LNCAP (cell line): Measurements from ENCODE around the gene CAVIN1.

Source experiments
- TF ChIP-seq, protein P1 (sequence below): fragments of 450-650 bp; IDR thresholded peaks from 2 replicates; pipeline ENCODE4 v1.5.1; 2017; ENCODE audit warnings: mild to moderate bottlenecking

Gene CAVIN1

DNA sequence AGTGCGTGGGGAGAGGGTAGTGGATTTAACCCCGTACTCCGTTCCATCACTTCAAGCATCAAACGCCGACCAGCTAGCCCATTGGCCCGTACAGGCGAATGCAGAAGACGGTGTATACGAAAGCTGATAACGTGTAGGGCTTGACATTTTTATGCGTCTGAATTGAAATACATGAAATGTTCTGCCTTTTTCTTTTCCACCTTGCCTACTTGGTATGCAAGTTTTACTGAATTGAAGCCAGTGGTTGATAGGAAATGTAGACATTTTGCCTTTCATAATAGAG lies 34.0 kb downstream of the CAVIN1 start:
- TF ChIP-seq, protein P1, sequence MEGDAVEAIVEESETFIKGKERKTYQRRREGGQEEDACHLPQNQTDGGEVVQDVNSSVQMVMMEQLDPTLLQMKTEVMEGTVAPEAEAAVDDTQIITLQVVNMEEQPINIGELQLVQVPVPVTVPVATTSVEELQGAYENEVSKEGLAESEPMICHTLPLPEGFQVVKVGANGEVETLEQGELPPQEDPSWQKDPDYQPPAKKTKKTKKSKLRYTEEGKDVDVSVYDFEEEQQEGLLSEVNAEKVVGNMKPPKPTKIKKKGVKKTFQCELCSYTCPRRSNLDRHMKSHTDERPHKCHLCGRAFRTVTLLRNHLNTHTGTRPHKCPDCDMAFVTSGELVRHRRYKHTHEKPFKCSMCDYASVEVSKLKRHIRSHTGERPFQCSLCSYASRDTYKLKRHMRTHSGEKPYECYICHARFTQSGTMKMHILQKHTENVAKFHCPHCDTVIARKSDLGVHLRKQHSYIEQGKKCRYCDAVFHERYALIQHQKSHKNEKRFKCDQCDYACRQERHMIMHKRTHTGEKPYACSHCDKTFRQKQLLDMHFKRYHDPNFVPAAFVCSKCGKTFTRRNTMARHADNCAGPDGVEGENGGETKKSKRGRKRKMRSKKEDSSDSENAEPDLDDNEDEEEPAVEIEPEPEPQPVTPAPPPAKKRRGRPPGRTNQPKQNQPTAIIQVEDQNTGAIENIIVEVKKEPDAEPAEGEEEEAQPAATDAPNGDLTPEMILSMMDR = no peak

DNA sequence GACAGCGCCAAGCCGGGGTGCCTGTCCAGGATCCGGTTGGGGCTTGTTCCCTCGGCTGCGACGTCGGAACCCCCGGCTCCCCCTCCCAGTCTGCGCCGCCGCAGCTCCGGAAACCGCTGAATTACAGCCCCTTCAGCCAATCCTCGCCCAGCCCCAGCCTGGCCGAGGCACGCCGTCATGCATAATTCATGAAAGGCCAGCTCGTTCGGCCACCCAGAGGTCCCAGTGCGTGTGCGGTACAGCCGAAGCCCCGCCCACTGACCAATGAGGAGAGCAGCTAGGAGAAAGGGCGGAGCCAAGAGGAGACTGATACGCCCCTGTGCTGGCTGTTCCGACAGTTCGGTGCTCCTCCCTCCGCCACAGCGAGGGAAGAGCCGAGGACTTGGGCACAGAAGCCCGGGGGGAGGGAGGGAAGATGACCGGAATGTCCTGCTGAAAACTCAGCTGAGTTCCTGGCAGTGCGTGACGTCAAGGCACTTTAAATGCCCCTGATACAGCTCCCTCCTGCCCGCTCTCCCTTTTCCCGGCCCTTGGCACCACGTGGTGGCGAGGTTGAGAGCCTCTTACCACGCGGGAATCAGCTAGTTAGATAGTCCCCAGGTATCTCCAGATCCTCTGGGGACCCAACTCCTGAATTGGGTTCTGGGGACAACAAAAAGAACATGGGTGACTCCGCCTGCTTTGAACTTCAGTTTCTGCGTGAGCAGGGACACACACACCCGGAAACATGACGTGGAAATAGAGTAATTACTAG lies 34.5 kb downstream of the CAVIN1 start, which contains the start of gene STAT3:
TSS of gene STAT3 (minus strand) at position 62 of the 754 bp plus-strand sequence. CDS start 39,926 bp downstream, outside the sequence.
- TF ChIP-seq, protein P1 = no peak

DNA sequence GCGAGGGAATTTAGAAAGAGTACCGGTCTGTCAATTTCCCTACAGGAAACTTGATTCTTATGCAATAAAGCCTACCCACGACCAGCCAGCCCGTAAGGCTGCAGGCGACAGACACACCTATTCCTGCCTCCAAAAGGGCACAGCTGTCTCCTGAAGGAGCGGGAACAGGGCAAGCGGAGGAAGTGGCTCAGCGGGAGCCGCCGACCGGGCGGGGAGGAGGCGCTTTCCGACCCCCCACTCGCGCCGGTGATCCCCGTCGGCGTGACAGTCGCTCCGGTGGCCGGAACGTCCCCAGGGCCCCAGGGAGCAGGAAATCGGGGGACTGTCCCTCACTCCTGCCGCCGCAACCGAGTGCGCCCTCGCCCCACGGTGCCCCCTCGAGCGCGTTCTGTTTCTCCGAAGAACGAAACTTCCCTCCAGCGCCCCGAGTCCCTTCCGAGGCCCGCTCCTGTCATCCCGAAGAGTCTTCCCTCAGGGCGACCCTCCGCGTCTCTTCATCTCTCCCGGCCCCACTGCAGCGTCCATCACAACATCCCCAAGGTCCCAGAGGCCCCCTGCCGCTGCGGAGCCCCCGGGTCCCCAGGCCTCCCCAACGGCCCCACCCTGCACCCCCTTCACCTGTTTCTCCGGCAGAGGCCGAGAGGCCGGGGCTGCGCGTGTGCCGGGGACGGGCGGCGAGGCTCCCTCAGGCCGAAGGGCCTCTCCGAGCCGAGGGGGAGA lies 35.2 kb downstream of the CAVIN1 start:
- TF ChIP-seq, protein P1 = no peak

DNA sequence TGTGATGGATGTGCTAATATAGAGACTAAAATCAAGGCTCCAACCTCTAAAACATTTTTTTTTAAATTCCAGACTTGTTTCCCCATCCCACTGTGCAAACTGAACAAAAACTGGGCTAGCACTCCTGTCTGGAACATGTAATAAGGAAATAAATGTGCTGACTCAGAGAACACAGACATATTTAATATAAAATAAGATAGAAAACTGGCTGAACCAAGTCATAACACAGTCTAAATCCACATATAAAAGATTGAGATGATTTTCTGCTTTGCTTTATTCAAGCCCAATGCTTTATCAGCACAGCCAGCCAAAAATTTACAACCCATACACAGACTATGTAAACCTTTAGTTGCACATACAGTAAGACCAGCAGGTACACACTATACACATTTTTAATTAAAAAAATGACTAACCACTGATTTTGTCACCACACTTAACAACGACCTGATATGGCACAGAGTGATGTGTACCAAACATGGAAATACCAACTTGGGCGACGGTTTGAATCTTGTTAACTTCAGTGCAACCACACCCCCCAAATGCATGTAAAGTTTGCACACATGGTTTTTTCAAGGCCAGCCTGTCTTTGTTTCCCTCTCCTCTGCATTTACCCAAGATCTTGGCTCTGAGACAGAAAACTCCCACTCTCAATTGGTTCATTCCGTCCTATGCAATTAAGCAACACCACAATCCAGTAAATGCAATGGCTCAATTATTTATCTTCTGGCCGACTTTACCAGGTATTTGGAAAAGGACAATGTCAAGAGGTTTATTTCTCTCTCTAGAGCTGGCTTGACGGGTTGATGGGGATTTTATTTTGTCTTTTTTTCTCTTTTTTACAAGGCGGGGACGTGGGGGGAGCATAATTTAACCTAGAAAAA lies 36.0 kb downstream of the CAVIN1 start:
- TF ChIP-seq, protein P1 = no peak

DNA sequence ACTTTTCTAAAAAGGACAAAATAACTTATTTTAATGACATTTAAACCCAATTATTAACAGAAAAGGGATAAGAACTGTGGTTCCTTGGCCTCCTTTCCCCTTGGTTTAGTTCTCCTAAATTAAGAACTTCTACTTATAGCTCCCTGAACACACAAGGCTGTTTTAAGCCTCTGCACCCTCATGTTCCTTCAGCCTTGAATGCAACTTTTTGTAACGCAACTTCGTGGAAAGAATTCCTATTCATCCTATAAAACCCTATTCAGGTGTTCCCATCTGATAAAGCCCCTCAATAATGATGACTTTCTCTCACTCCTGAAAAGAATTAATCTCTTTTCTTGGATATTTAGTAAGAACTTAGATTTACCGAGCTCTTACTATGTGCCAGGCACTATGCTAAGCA lies 41.2 kb downstream of the CAVIN1 start:
- TF ChIP-seq, protein P1 = no peak

DNA sequence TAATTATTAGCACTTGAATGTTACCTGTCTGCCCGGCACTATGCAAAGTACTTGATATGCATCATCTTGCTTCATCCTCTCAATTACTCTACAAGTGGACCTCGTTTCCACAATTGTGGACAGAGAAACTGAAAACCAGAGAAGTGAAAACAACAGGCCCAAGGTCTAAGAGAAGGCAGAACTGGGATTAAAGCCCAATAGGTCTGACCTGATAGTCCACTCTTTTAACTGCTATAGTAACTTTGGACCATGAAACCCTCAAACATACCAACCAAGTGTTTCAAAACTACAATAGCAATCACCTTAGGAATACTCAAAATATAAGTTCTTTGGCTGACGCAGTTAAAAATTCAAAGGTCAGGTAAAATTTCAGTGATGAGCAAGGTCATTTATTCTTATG lies 42.1 kb downstream of the CAVIN1 start:
- TF ChIP-seq, protein P1 = no peak

DNA sequence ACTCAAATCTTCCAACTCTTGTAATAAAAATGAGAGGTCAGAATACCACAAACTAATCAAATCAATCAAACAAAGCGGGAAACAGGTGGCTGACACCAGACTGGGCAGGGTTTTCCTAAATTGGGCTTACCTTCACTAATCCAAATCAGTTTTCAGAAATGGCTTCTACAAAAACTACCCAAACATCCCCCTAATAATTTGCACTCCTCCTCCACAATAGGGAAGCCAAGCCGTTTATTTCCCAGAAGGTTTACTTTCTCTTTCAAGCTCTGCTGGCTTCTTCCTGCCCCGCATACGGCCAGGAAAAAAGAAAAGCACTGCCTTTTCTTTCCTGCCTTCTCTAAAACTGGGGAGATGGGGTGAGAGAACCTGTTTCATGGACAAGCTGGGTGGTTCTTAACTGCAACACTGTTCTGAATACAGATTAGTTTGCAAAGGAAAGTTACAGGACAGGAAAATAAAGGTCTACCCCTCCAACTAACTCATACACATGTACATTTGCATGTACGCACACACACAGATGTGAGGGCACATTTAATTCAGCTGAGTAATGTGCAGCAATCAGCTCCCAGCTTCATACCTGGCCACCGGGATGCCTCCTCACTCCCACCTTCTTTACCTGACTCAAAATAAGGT lies 44.0 kb downstream of the CAVIN1 start:
- TF ChIP-seq, protein P1 = no peak
